ENCODE results near the gene KBTBD7.

Gene KBTBD7

GRCh38 chr13:41231025-41231677, 36.8 kb upstream of the KBTBD7 start:
- Histone ChIP-seq H3K4me1 (ENCODE audit: control insufficient read depth, insufficient read depth, low read length) (no peaks in the 10 kb centered on the region), H3K9me3 (ENCODE audit: control insufficient read depth, insufficient read depth, low read depth, low read length) (no peaks in the 10 kb centered on the region), H3K36me3 (ENCODE audit: control insufficient read depth in 2 of 2, insufficient read depth in 1 of 2, low read length in 2 of 2) (peaks cover 0 to 2% of the 10 kb centered on the region in 2 experiments; a peak in 2 of 3 replicates), H3K4me3 (ENCODE audit: low read depth, low read length) (no peak overlapping the region), H3K27ac (ENCODE audit: extremely low read depth, low read depth, low read length) (no peak overlapping the region)
- ChIA-PET POLR2A (no interaction called here), CTCF (interaction anchor here (0.6 to 1.5 kb wide), 3 partner anchors 8 to 175 kb away, joined by 4 to 9 read pairs (median 4); no protein-coding TSS in a partner anchor)
- no peak for TF ChIP-seq ZNF521 (tag by site-specific recombination; IDR thresholded peaks at IDR 0.05)
- no peak for TF ChIP-seq ZNF645 (tag by site-specific recombination; IDR thresholded peaks at IDR 0.05)
- no peak for TF ChIP-seq ZNF23 (tag by site-specific recombination; IDR thresholded peaks at IDR 0.05; ENCODE audit: borderline replicate concordance)
- TF ChIP-seq ZNF692 (tag by site-specific recombination; IDR thresholded peaks at IDR 0.05), result no peak
- TF ChIP-seq ZNF175 (tag by site-specific recombination; IDR thresholded peaks at IDR 0.05), result no peak
- no peak for TF ChIP-seq ZNF302 (tag by site-specific recombination; IDR thresholded peaks at IDR 0.05; ENCODE audit: low read depth)
- no peak for TF ChIP-seq ZNF571 (tag by site-specific recombination; IDR thresholded peaks at IDR 0.05)

GRCh38 chr13:41229356-41229755, 35.0 kb upstream of the KBTBD7 start:
- H3K4me1 ChIP-seq (ENCODE audit: control insufficient read depth, insufficient read depth, low read length), result no peaks in the 10 kb centered on the region
- TF ChIP-seq PATZ1 (tag by site-specific recombination; IDR thresholded peaks at IDR 0.05) (no peak), ZNF701 (tag by site-specific recombination; IDR thresholded peaks at IDR 0.05) (no peak), ZBTB1 (tag by site-specific recombination; IDR thresholded peaks at IDR 0.05) (0 out of 2 replicates have a peak, but pooled peaks have one; percentile 32), ZNF76 (tag by site-specific recombination; IDR thresholded peaks at IDR 0.05; ENCODE audit: borderline replicate concordance, low read depth) (no peak), ZNF692 (tag by site-specific recombination; IDR thresholded peaks at IDR 0.05) (no peak), ATF2 (tag by site-specific recombination; IDR thresholded peaks at IDR 0.05; ENCODE audit: low read depth) (no peak), ZNF626 (tag by site-specific recombination; IDR thresholded peaks at IDR 0.05) (no peak), ZBTB49 (tag by site-specific recombination; IDR thresholded peaks at IDR 0.05; ENCODE audit: low read depth) (no peak)
- H3K27ac ChIP-seq (ENCODE audit: extremely low read depth, low read depth, low read length), result no peak overlapping the region
- no peaks in the 10 kb centered on the region for H3K9me3 ChIP-seq (ENCODE audit: control insufficient read depth, insufficient read depth, low read depth, low read length)
- ChIA-PET CTCF (interaction anchor here (0.9 kb wide), 1 partner anchor 155 kb away, joined by 3 read pairs; no protein-coding TSS in a partner anchor), POLR2A (no interaction called here)
- no peak overlapping the region for H3K4me3 ChIP-seq (ENCODE audit: low read depth, low read length)
- H3K36me3 ChIP-seq (ENCODE audit: control insufficient read depth in 2 of 2, insufficient read depth in 1 of 2, low read length in 2 of 2), result peaks cover 0 to 2% of the 10 kb centered on the region in 2 experiments; a peak in 2 of 3 replicates

Measured in HEK293 (cell line).